GM10266 (cell line): ENCODE measurements around the gene SPAG7.

ENCODE experiments used
- DNase-seq: peaks from one replicate; pipeline ENCODE4 v3.0.0; 2012; ENCODE audit errors: extremely low spot score
- CTCF ChIP-seq: IDR thresholded peaks from 2 replicates; pipeline ENCODE4 v1.5.1; 2012; ENCODE audit warnings: mild to moderate bottlenecking, low read depth; ENCODE audit not compliant: control insufficient read depth, insufficient read depth; ENCODE audit errors: missing control alignments

The SPAG7 gene

GRCh38 chr17:4949321-4950074 is 18.1 kb downstream of the SPAG7 start:
- DNase-seq: peak; percentile 92

DNA sequence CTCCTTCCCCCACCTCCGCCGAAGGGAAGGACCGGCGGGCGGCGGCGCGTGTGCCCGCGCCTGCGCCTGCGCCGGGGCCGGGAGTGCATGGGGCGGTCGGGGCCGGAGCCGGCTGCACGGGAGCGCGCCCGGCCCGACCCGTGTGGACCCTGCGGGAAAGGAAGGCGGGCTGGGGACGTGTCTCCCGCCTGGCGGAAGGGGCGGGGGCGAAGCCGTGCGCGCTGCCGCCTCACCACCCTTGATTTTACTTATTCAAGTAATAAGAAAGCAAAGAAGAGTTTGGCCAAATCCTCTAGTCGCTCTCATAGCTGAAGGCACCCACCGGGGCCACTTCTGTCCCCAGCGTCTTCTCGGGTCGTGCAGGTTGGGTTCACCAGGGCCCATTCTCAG is 18.7 kb downstream of the SPAG7 start:
- DNase-seq: peak; percentile 94
- TF ChIP-seq CTCF: no peak

More at GRCh38 chr17:4949321-4950074, 18.1 kb downstream of the SPAG7 start:
- TF ChIP-seq CTCF: no peak

- peak; percentile 95 for DNase-seq
- no peak for TF ChIP-seq CTCF
Measured at GRCh38 chr17:4948166-4948930, 19.3 kb downstream of the SPAG7 start, which contains the start of gene PFN1. Gene PFN1 (minus strand): TSS chr17:4948530. CDS start chr17:4948394, 136 bp downstream.

DNA sequence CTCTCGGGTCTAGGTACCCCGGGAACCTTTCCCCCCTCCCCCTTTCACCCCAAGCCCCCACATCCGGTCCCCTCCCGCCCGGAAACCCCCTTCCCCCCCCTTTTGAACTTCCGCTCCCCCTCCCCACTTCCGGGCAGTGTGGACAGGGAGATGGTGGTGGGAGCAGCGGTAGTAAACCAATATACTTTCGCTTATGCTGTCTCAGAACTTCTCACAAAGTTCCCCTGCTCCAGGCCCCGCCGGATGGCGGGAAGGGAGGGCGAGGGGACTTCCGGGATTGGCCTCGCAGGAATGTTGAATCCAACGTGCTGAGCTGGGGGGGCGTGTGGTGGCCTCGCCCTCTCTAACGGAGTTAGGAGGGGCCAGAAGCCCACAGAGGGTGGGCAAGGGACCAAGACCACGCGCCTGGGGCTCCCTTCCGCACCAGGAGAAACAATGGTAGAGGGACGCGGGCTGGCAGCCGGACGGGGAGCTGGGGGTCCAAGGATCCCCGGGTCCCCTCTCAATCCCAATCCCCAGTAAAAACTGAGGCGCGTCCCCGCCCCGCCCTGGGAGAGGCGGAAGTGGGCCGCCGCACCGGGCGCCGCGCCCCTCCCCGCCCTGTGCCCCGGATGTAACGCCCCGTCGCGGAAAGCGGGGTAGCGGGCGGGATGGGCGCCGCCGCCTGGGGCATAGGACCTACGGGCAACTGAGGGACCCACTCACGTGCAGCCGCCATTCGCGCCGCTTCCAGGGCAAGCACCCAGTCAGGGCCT is 20.0 kb downstream of the SPAG7 start:
- peak; percentile 79 for DNase-seq

DNA sequence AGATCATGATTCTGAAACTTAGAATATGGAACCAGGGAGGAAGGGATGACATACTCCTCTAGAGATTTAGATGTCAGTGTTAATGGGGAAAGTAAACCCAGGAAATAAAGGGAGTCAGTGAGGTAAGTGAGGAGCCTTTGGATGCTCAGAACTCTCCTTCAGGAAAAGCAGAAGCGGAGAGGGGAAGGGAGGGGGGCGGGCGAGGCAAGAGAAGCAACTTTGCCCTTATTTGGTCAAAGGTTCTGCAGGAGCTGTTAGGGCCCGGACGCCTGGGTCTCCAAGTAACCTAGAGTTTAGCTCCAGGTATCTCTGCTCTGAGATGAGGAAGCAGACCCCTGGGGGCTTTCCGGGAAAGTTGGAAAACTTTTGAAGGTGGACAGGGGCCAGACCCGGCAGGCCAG is 20.6 kb downstream of the SPAG7 start:
- no peak for TF ChIP-seq CTCF
- no peak for DNase-seq

More for the DNA sequence above, 20.0 kb downstream of the SPAG7 start:
- no peak for TF ChIP-seq CTCF

DNA sequence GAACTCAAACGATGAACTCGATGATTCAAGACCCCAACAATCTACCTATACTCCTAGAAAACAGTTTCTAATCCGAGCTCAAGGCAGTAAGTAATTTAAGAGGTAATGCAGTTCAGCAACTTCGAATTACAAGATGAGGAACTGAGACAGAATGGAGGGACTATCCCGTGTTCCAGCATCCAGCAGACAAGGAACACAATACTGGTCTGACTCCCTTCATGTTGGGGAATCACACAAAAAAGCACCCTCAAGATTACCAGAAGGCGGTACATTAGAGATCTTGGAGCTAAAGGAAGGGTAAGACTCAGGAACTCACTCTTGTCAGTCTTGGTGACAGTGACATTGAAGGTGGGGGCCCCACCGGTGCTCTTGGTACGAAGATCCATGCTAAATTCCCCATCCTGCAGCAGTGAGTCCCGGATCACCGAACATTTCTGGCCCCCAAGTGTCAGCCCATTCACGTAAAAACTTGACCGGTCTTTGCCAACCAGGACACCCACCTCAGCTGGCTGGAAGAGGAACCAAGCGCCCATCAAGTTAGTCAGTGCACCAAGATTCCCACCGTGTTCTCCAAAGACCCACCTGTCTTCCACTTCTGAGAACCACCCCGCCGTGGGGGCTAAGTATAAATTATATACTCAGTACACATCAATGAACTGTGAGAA is 21.2 kb downstream of the SPAG7 start:
- no peak for TF ChIP-seq CTCF
- DNase-seq: no peak
